DMS53 treated with DMSO at 0.1 percent for 48 hours (cell line): ENCODE measurements around the gene SBSN.
A peak's percentile ranks its signal among the peaks of the same experiment; 100 is the strongest.

Experiments used
- DNase-seq: peaks from one replicate; lab custom pipeline; 2025; ENCODE audit not compliant: unreplicated experiment; lab: John Stamatoyannopoulos, UW

SBSN gene

GRCh38 chr19:35554076-35554475 is 26.0 kb upstream of the SBSN start:
- no peak for DNase-seq

- DNase-seq, result no peak
Measured at GRCh38 chr19:35553385-35554000, 25.4 kb upstream of the SBSN start.

GRCh38 chr19:35552534-35553384 is 24.6 kb upstream of the SBSN start:
- DNase-seq, result no peak

GRCh38 chr19:35551091-35551810 is 23.1 kb upstream of the SBSN start:
- no peak for DNase-seq

GRCh38 chr19:35549879-35550523 is 21.9 kb upstream of the SBSN start:
- no peak for DNase-seq

- DNase-seq, result peak; percentile 69
Measured at GRCh38 chr19:35549174-35549788, 21.2 kb upstream of the SBSN start.

GRCh38 chr19:35546532-35546931 is 18.4 kb upstream of the SBSN start:
- DNase-seq, result no peak

- DNase-seq, result no peak
Measured at GRCh38 chr19:35545855-35546381, 17.8 kb upstream of the SBSN start.

- DNase-seq, result peak; percentile 87
Measured at GRCh38 chr19:35545001-35545854, 17.1 kb upstream of the SBSN start, which contains the start of gene TMEM147. Gene TMEM147, plus strand, starts transcription at chr19:35545626. Its CDS starts 114 bp downstream, at chr19:35545740.

GRCh38 chr19:35544110-35544802 is 16.1 kb upstream of the SBSN start:
- DNase-seq, result no peak

- no peak for DNase-seq
Measured at GRCh38 chr19:35543280-35544109, 15.4 kb upstream of the SBSN start.

GRCh38 chr19:35542209-35542608 is 14.1 kb upstream of the SBSN start:
- no peak for DNase-seq

GRCh38 chr19:35540356-35540927 is 12.3 kb upstream of the SBSN start:
- no peak for DNase-seq

GRCh38 chr19:35539850-35540249 is 11.7 kb upstream of the SBSN start:
- no peak for DNase-seq

GRCh38 chr19:35539314-35539713 is 11.2 kb upstream of the SBSN start:
- no peak for DNase-seq

- no peak for DNase-seq
Measured at GRCh38 chr19:35534803-35535480, 6.8 kb upstream of the SBSN start.

- no peak for DNase-seq
Measured at GRCh38 chr19:35533822-35534392, 5.8 kb upstream of the SBSN start.
